Keratinocyte (primary cell): ENCODE measurements around the gene MAST2. TPM values are rescaled to one million over a fixed set of nuclear protein-coding genes. Genes with fewer than 3 reads are reported as not detected.

Experiments used
- DNase-seq: peaks from one replicate; pipeline ENCODE4 v3.0.0-alpha.2; 2011; ENCODE audit warnings: low read depth, missing footprints, low spot score
- FAIRE-seq: peaks from 2 replicates; lab custom pipeline; 2011; peaks lifted over from hg19 to GRCh38; lab: Jason Lieb, UNC
- H2AFZ ChIP-seq: 2 replicates; pipeline ENCODE4 v1.6.0; 2012; ENCODE audit warnings: low read length, control low read depth, inconsistent platforms; ENCODE audit not compliant: control insufficient read depth
- H3K27ac ChIP-seq: 2 replicates; pipeline ENCODE4 v1.5.1; 2011; ENCODE audit warnings: low read length; ENCODE audit not compliant: control insufficient read depth, insufficient read depth
- H3K27me3 ChIP-seq: 3 replicates; pipeline ENCODE4 v1.6.0; 2011; ENCODE audit warnings: low read length; ENCODE audit not compliant: control insufficient read depth, insufficient read depth; ENCODE audit errors: extremely low read depth
- H3K36me3 ChIP-seq, 2 experiments: 2 replicates in 1 of 2; 3 replicates in 1 of 2; pipeline ENCODE4 v1.5.1; 2011; ENCODE audit warnings: low read length in 2 of 2, mild to moderate bottlenecking in 1 of 2; ENCODE audit not compliant: control insufficient read depth in 2 of 2, insufficient read depth in 2 of 2; ENCODE audit errors: extremely low read depth in 1 of 2
- H3K4me1 ChIP-seq: 3 replicates; pipeline ENCODE4 v1.5.1; 2011; ENCODE audit warnings: low read length; ENCODE audit not compliant: control insufficient read depth, insufficient read depth; ENCODE audit errors: extremely low read depth
- H3K4me2 ChIP-seq: 3 replicates; pipeline ENCODE4 v1.6.0; 2011; ENCODE audit warnings: low read depth, low read length; ENCODE audit not compliant: control insufficient read depth, insufficient read depth; ENCODE audit errors: extremely low read depth
- H3K4me3 ChIP-seq, 3 experiments: fragments of 200-600 bp in 1 of 3; sonication (generic) in 1 of 3; 2 replicates in 2 of 3; 3 replicates in 1 of 3; pipeline ENCODE4 v1.5.1; 2011 to 2016; ENCODE audit warnings: low read length in 3 of 3, mild to moderate bottlenecking in 3 of 3, control low read depth in 2 of 3, inconsistent platforms in 1 of 3, low read depth in 1 of 3, mixed read lengths in 1 of 3, mixed run types in 1 of 3, moderate library complexity in 1 of 3; ENCODE audit not compliant: control insufficient read depth in 2 of 3, insufficient read depth in 2 of 3; ENCODE audit errors: extremely low read depth in 1 of 3
- H3K79me2 ChIP-seq: 2 replicates; pipeline ENCODE4 v1.6.0; 2012; ENCODE audit warnings: low read length; ENCODE audit not compliant: control insufficient read depth, insufficient read depth
- H3K9ac ChIP-seq: 3 replicates; pipeline ENCODE4 v1.6.0; 2011; ENCODE audit warnings: low read length; ENCODE audit not compliant: control insufficient read depth, insufficient read depth; ENCODE audit errors: extremely low read depth
- H3K9me1 ChIP-seq: 3 replicates; pipeline ENCODE4 v1.6.0; 2011; ENCODE audit warnings: low read length; ENCODE audit not compliant: control insufficient read depth, insufficient read depth; ENCODE audit errors: extremely low read depth
- H3K9me3 ChIP-seq: 2 replicates; pipeline ENCODE4 v1.5.1; 2012; ENCODE audit warnings: low read depth, low read length; ENCODE audit not compliant: control insufficient read depth
- H4K20me1 ChIP-seq: 3 replicates; pipeline ENCODE4 v1.6.0; 2011; ENCODE audit warnings: low read length; ENCODE audit not compliant: control insufficient read depth, insufficient read depth; ENCODE audit errors: extremely low read depth
- EZH2 ChIP-seq: IDR thresholded peaks from one replicate; pipeline ENCODE4 v1.6.1; 2012; ENCODE audit warnings: inconsistent platforms, mild to moderate bottlenecking, low read length, moderate library complexity
- dilution Hi-C: fragments of 300-500 bp; cut with MboI; formaldehyde crosslinking; loops from one replicate; pipeline ENCODE4 v1.7.0; 2020; ENCODE audit warnings: low sequenced_read_pairs; ENCODE audit not compliant: extremely low pct_ligation_motif_present
- polyA plus RNA-seq, 5 experiments: library from polyadenylated mRNA; depleted of rRNA in 3 of 5; stranded (reverse) in 3 of 5; stranded (forward) in 1 of 5; unstranded in 1 of 5; fragments of >200 nt; gene quantifications; 1 replicate in 1 of 5; 2 replicates in 3 of 5; 3 replicates in 1 of 5; pipeline versions ENCODE4 v1.2.1 to v1.2.3, GENCODE V29; 2011 to 2012; ENCODE audit warnings: missing spikeins in 2 of 5, low read depth in 1 of 5, low replicate concordance in 1 of 5
- TF ChIP-seq, protein P1 (sequence below), 3 experiments: IDR thresholded peaks in 1 of 3; conservative IDR thresholded peaks in 1 of 3; optimal IDR thresholded peaks in 1 of 3; 2 replicates in 2 of 3; 3 replicates in 1 of 3; pipeline versions ENCODE3 to v1.5.1; 2011; ENCODE audit warnings: low read length in 3 of 3, mild to moderate bottlenecking in 3 of 3, moderate library complexity in 2 of 3, control low read depth in 1 of 3, inconsistent platforms in 1 of 3; ENCODE audit not compliant: insufficient read depth in 2 of 3; ENCODE audit errors: extremely low read depth in 1 of 3

The MAST2 gene
- polyA plus RNA-seq, 1 donor (not counting 4 experiments of a cell fraction or from before 2014, with no cell fraction given) = 12.2 TPM

DNA sequence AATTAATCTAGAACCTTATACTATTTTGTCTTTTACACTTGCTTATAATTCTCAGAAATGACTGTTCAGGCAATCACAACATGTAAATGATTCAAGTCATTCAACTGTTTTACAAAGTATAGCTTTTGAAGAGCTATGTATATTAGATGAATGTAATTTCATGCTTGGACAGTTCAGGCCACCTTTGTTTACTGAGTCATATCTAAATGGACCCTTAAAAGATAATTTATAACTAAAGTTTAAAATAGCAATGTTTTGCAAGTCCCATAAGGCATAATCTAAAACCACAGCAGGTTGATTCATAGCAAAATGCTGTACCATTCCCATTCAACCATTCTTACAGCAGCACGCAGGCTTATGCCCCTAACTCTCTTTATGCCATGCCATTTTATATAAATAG is 264.2 kb downstream of the MAST2 start:
- H3K36me3 ChIP-seq = peaks cover 0 to 2% of the 10 kb centered on the region in 2 experiments
- no peaks in the 10 kb centered on the region for H4K20me1 ChIP-seq
- FAIRE-seq (no peak), DNase-seq (no peak)
- H3K4me2 ChIP-seq = no peak overlapping the region
- peaks cover 11% of the 10 kb centered on the region for H3K4me1 ChIP-seq
- H3K9ac ChIP-seq = no peak overlapping the region
- H3K9me1 ChIP-seq = no peaks in the 10 kb centered on the region
- TF ChIP-seq EZH2 = no peak
- TF ChIP-seq, protein P1, sequence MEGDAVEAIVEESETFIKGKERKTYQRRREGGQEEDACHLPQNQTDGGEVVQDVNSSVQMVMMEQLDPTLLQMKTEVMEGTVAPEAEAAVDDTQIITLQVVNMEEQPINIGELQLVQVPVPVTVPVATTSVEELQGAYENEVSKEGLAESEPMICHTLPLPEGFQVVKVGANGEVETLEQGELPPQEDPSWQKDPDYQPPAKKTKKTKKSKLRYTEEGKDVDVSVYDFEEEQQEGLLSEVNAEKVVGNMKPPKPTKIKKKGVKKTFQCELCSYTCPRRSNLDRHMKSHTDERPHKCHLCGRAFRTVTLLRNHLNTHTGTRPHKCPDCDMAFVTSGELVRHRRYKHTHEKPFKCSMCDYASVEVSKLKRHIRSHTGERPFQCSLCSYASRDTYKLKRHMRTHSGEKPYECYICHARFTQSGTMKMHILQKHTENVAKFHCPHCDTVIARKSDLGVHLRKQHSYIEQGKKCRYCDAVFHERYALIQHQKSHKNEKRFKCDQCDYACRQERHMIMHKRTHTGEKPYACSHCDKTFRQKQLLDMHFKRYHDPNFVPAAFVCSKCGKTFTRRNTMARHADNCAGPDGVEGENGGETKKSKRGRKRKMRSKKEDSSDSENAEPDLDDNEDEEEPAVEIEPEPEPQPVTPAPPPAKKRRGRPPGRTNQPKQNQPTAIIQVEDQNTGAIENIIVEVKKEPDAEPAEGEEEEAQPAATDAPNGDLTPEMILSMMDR (optimal IDR thresholded peaks at IDR 0.05 in 1 of 3, IDR thresholded peaks at IDR 0.05 in 1 of 3, conservative IDR thresholded peaks at IDR 0.05 in 1 of 3; ENCODE audit: extremely low read depth in 1 of 3, insufficient read depth in 2 of 3, low read length in 3 of 3) = no peak
- H3K27ac ChIP-seq = no peak overlapping the region
- dilution Hi-C loops = no loop called here
- no peaks in the 10 kb centered on the region for H3K9me3 ChIP-seq
- H3K4me3 ChIP-seq = no peak overlapping the region
- no peaks in the 10 kb centered on the region for H3K27me3 ChIP-seq
- H2AFZ ChIP-seq = no peak overlapping the region
- H3K79me2 ChIP-seq = no peaks in the 10 kb centered on the region

- Histone ChIP-seq H3K4me1 (peaks cover 11% of the 10 kb centered on the region), H4K20me1 (no peaks in the 10 kb centered on the region), H3K9me3 (no peaks in the 10 kb centered on the region), H3K79me2 (no peaks in the 10 kb centered on the region), H3K27me3 (no peaks in the 10 kb centered on the region), H3K9ac (no peak overlapping the region), H3K4me2 (no peak overlapping the region), H3K27ac (no peak overlapping the region), H3K9me1 (no peaks in the 10 kb centered on the region), H3K4me3 (no peak overlapping the region), H2AFZ (no peak overlapping the region), H3K36me3 (peaks cover 0 to 2% of the 10 kb centered on the region in 2 experiments)
- DNase-seq = no peak
- TF ChIP-seq, protein P1 (optimal IDR thresholded peaks at IDR 0.05 in 1 of 3, IDR thresholded peaks at IDR 0.05 in 1 of 3, conservative IDR thresholded peaks at IDR 0.05 in 1 of 3; ENCODE audit: extremely low read depth in 1 of 3, insufficient read depth in 2 of 3, low read length in 3 of 3) = no peak
- TF ChIP-seq EZH2 = no peak
- dilution Hi-C loops = no loop called here
- FAIRE-seq = no peak
Observed at GRCh38 chr1:46068525-46068924, 265.1 kb downstream of the MAST2 start.
